Stomach (tissue), 4 donors: Measurements from ENCODE around the gene ATXN2.

Source experiments
- CTCF ChIP-seq, 7 experiments: fragments of 450-650 bp in 4 of 7; fragments of 200-600 bp in 3 of 7; sonication (generic) in 3 of 7; IDR thresholded peaks; one replicate each; pipeline ENCODE4 v1.5.1; 2016 to 2019; ENCODE audit warnings: antibody characterized with exemption in 7 of 7, control low read depth in 2 of 7, mild to moderate bottlenecking in 1 of 7
- POLR2A ChIP-seq, 4 donors: fragments of 450-650 bp; IDR thresholded peaks; one replicate each; pipeline ENCODE4 v1.6.1; 2016; ENCODE audit warnings: antibody characterized with exemption in 4 of 4, control low read depth in 2 of 4, mild to moderate bottlenecking in 1 of 4, moderate library complexity in 1 of 4

GRCh38 chr12:111418594-111418880 is 180.6 kb downstream of the ATXN2 start:
- TF ChIP-seq CTCF (IDR thresholded peaks at IDR 0.05) (no peak), POLR2A (IDR thresholded peaks at IDR 0.05) (no peak)
